ENCODE data around the gene CITED4.
A peak's percentile ranks its signal among the peaks of the same experiment; 100 is the strongest.

CITED4 gene

GRCh38 chr1:40820911-40821693 is 41.1 kb downstream of the CITED4 start:
- TF ChIP-seq POLR2A (IDR thresholded peaks at IDR 0.05; ENCODE audit: extremely low read depth, insufficient read length), result no peak
- TF ChIP-seq MYC (IDR thresholded peaks at IDR 0.05; ENCODE audit: low read depth, low read length), result no peak
- TF ChIP-seq, protein P1, sequence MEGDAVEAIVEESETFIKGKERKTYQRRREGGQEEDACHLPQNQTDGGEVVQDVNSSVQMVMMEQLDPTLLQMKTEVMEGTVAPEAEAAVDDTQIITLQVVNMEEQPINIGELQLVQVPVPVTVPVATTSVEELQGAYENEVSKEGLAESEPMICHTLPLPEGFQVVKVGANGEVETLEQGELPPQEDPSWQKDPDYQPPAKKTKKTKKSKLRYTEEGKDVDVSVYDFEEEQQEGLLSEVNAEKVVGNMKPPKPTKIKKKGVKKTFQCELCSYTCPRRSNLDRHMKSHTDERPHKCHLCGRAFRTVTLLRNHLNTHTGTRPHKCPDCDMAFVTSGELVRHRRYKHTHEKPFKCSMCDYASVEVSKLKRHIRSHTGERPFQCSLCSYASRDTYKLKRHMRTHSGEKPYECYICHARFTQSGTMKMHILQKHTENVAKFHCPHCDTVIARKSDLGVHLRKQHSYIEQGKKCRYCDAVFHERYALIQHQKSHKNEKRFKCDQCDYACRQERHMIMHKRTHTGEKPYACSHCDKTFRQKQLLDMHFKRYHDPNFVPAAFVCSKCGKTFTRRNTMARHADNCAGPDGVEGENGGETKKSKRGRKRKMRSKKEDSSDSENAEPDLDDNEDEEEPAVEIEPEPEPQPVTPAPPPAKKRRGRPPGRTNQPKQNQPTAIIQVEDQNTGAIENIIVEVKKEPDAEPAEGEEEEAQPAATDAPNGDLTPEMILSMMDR (IDR thresholded peaks at IDR 0.05; ENCODE audit: low read depth, low read length), result no peak
- TF ChIP-seq, protein P2, sequence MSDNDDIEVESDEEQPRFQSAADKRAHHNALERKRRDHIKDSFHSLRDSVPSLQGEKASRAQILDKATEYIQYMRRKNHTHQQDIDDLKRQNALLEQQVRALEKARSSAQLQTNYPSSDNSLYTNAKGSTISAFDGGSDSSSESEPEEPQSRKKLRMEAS (IDR thresholded peaks at IDR 0.05; ENCODE audit: low read depth, low read length), result no peak
- DNase-seq (ENCODE audit: low read depth), result no peak
- no peak overlapping the region for H3K4me3 ChIP-seq (ENCODE audit: low read depth, low read length)

DNA sequence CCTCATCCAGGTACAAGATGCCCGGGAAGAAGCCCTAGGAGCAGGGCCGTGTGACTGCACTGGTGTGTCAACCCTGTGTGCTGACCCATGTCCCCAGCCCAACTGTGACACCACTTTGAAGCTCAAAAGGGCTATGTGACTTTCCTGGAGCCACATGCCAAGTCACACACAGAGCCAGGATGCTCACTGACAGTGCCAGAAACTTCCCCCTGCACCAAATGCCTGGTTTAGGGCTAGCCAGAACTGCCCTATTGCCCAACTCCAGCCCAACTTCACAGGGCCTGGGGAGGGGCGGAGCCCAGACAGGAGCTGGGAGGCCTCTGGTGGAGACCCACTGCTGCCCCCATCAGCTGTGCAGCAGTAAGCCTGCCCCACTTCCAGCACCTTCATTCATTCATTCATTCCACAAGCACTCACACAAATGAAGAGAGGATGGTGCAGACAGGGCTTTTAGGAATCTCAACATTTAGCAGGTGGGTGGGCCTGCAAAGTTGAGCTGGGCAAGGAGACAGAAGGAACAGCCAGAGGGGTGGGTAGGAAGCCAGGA is 41.8 kb downstream of the CITED4 start:
- DNase-seq (ENCODE audit: low read depth), result peak; percentile 73
- H3K4me3 ChIP-seq (ENCODE audit: low read depth, low read length), result no peak overlapping the region
- TF ChIP-seq, protein P1 (IDR thresholded peaks at IDR 0.05; ENCODE audit: low read depth, low read length), result no peak
- TF ChIP-seq POLR2A (IDR thresholded peaks at IDR 0.05; ENCODE audit: extremely low read depth, insufficient read length), result no peak
- TF ChIP-seq, protein P2 (IDR thresholded peaks at IDR 0.05; ENCODE audit: low read depth, low read length), result no peak
- no peak for TF ChIP-seq MYC (IDR thresholded peaks at IDR 0.05; ENCODE audit: low read depth, low read length)

DNA sequence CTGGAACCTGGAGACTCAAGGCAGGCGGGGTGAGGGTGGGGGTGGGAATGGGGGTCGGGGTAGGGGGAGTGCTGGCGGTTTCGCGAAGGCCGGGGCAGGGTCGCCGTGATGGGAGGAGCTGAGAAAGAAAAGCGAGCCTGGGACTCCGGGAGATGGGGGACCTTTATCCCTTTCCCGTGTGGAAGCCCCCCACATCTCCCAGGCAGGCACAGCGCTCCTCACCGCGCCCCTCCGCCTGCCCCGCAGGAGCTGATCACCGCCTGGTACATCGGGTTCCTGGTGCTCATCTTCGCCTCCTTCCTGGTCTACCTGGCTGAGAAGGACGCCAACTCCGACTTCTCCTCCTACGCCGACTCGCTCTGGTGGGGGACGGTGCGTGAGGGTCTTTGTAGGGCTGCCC is 43.1 kb downstream of the CITED4 start:
- no peak for DNase-seq (ENCODE audit: low read depth)
- no peak overlapping the region for H3K4me3 ChIP-seq (ENCODE audit: low read depth, low read length)
- no peak for TF ChIP-seq MYC (IDR thresholded peaks at IDR 0.05; ENCODE audit: low read depth, low read length)
- TF ChIP-seq, protein P2 (IDR thresholded peaks at IDR 0.05; ENCODE audit: low read depth, low read length), result no peak
- TF ChIP-seq, protein P1 (IDR thresholded peaks at IDR 0.05; ENCODE audit: low read depth, low read length), result no peak
- no peak for TF ChIP-seq POLR2A (IDR thresholded peaks at IDR 0.05; ENCODE audit: extremely low read depth, insufficient read length)

GRCh38 chr1:40818264-40818961 is 43.8 kb downstream of the CITED4 start:
- DNase-seq (ENCODE audit: low read depth), result no peak
- TF ChIP-seq, protein P1 (IDR thresholded peaks at IDR 0.05; ENCODE audit: low read depth, low read length), result no peak
- TF ChIP-seq POLR2A (IDR thresholded peaks at IDR 0.05; ENCODE audit: extremely low read depth, insufficient read length), result no peak
- TF ChIP-seq, protein P2 (IDR thresholded peaks at IDR 0.05; ENCODE audit: low read depth, low read length), result no peak
- no peak for TF ChIP-seq MYC (IDR thresholded peaks at IDR 0.05; ENCODE audit: low read depth, low read length)
- no peak overlapping the region for H3K4me3 ChIP-seq (ENCODE audit: low read depth, low read length)

GRCh38 chr1:40817791-40818263 is 44.3 kb downstream of the CITED4 start:
- no peak overlapping the region for H3K4me3 ChIP-seq (ENCODE audit: low read depth, low read length)
- no peak for DNase-seq (ENCODE audit: low read depth)
- TF ChIP-seq POLR2A (IDR thresholded peaks at IDR 0.05; ENCODE audit: extremely low read depth, insufficient read length), result no peak
- TF ChIP-seq, protein P1 (IDR thresholded peaks at IDR 0.05; ENCODE audit: low read depth, low read length), result no peak
- TF ChIP-seq, protein P2 (IDR thresholded peaks at IDR 0.05; ENCODE audit: low read depth, low read length), result no peak
- no peak for TF ChIP-seq MYC (IDR thresholded peaks at IDR 0.05; ENCODE audit: low read depth, low read length)
